Mucosa of descending colon (tissue), 3 donors: Measurements from ENCODE around the gene RAD23B. TPM values are rescaled to one million over a fixed set of nuclear protein-coding genes. Genes with fewer than 3 reads are reported as not detected.

Source experiments
- ATAC-seq: fragments of 200-7000 bp; cut with Tn5 transposase; one replicate; pipeline ENCODE4 v1.9.1; 2020; ENCODE audit warnings: mild to moderate bottlenecking, moderate library complexity
- DNase-seq, 3 donors: peaks; one replicate each; pipeline ENCODE4 v3.0.0-alpha.2; 2020
- H3K36me3 ChIP-seq: fragments of 200-600 bp; one replicate; pipeline ENCODE4 v1.8.0; 2021; ENCODE audit warnings: low read depth, mild to moderate bottlenecking
- H3K4me1 ChIP-seq: fragments of 200-600 bp; one replicate; pipeline ENCODE4 v1.8.0; 2021; ENCODE audit warnings: low read depth, mild to moderate bottlenecking
- H3K4me3 ChIP-seq: fragments of 200-600 bp; one replicate; pipeline ENCODE4 v1.8.0; 2021; ENCODE audit warnings: mild to moderate bottlenecking
- H3K9me3 ChIP-seq: fragments of 200-600 bp; one replicate; pipeline ENCODE4 v1.8.0; 2021; ENCODE audit warnings: mild to moderate bottlenecking
- CTCF ChIP-seq: fragments of 200-600 bp; IDR thresholded peaks from one replicate; pipeline ENCODE4 v1.8.0; 2022; ENCODE audit warnings: antibody characterized with exemption, mild to moderate bottlenecking
- intact Hi-C, 2 donors: fragments of 100-400 bp; cut with DNase I in 1 of 2; cut with micrococcal nuclease in 1 of 2; formaldehyde crosslinking; loops; one replicate each; pipeline versions ENCODE4 v1.11.0 to v1.11.1; 2022; cut with DNase I, micrococcal nuclease
- total RNA-seq, 3 donors: library from RNA; stranded (reverse); fragmentation: NEBNext Ultra II Directional in 2 of 3; extraction: Animal tissue kit (Norgen Biotek cat#: 25700) in 2 of 3; gene quantifications; one replicate each; pipeline versions ENCODE4 v1.2.1 to v1.2.4, GENCODE V29; 2021 to 2023
- donor health status: DM: no; HTN: no; CAD: no; lungs with moderate emphysema.
- donor health status: DM: no; HTN: no; CAD: no.
- donor health status: DM: no; HTN: yes; CAD: no.

The RAD23B gene
- total RNA-seq, 3 donors from 2014 or later, result 83.0 to 95.6 (median 93.7) TPM

GRCh38 chr9:107337676-107338590 is 54.9 kb downstream of the RAD23B start:
- Histone ChIP-seq H3K36me3 (no peaks in the 10 kb centered on the region), H3K9me3 (no peaks in the 10 kb centered on the region), H3K4me3 (no peak overlapping the region), H3K4me1 (no peaks in the 10 kb centered on the region)
- intact Hi-C loops, result loop anchor here in 1 of 2 donors (10.0 kb wide), 1 partner anchor 163 kb away; no protein-coding TSS in a partner anchor
- no peak for TF ChIP-seq CTCF
- no peak for DNase-seq
- ATAC-seq, result no peak

- Histone ChIP-seq H3K4me3 (no peak overlapping the region), H3K9me3 (no peaks in the 10 kb centered on the region), H3K4me1 (no peaks in the 10 kb centered on the region), H3K36me3 (no peaks in the 10 kb centered on the region)
- intact Hi-C loops, result loop anchor here in 1 of 2 donors (10.0 kb wide), 1 partner anchor 164 kb away; no protein-coding TSS in a partner anchor
- TF ChIP-seq CTCF, result no peak
- DNase-seq (no peak), ATAC-seq (no peak)
Measured at GRCh38 chr9:107338911-107339659, 56.0 kb downstream of the RAD23B start.

GRCh38 chr9:107340920-107341632 is 58.0 kb downstream of the RAD23B start:
- no peak overlapping the region for H3K4me3 ChIP-seq
- H3K4me1 ChIP-seq, result no peaks in the 10 kb centered on the region
- peak; percentile 82 to 90 (median 88) for DNase-seq
- H3K9me3 ChIP-seq, result no peaks in the 10 kb centered on the region
- no peaks in the 10 kb centered on the region for H3K36me3 ChIP-seq
- intact Hi-C loops, result no loop called here
- peak; percentile 93 for ATAC-seq
- TF ChIP-seq CTCF, result peak; percentile 75

- intact Hi-C loops, result no loop called here
- Histone ChIP-seq H3K9me3 (no peaks in the 10 kb centered on the region), H3K4me3 (no peak overlapping the region), H3K36me3 (no peaks in the 10 kb centered on the region), H3K4me1 (no peaks in the 10 kb centered on the region)
- ATAC-seq, result no peak
- no peak for DNase-seq
- no peak for TF ChIP-seq CTCF
Measured at GRCh38 chr9:107342476-107343161, 59.5 kb downstream of the RAD23B start.

GRCh38 chr9:107345327-107345726 is 62.2 kb downstream of the RAD23B start:
- intact Hi-C loops, result no loop called here
- Histone ChIP-seq H3K9me3 (no peaks in the 10 kb centered on the region), H3K4me1 (no peaks in the 10 kb centered on the region), H3K36me3 (no peaks in the 10 kb centered on the region), H3K4me3 (no peak overlapping the region)
- no peak for TF ChIP-seq CTCF
- DNase-seq (no peak), ATAC-seq (no peak)
